ENCODE measurements around the gene SETMAR.

GRCh38 chr3:4326868-4327267, 23.7 kb downstream of the SETMAR start:
- TF ChIP-seq POLR2A (IDR thresholded peaks at IDR 0.05) = no peak
- TF ChIP-seq, protein P1, sequence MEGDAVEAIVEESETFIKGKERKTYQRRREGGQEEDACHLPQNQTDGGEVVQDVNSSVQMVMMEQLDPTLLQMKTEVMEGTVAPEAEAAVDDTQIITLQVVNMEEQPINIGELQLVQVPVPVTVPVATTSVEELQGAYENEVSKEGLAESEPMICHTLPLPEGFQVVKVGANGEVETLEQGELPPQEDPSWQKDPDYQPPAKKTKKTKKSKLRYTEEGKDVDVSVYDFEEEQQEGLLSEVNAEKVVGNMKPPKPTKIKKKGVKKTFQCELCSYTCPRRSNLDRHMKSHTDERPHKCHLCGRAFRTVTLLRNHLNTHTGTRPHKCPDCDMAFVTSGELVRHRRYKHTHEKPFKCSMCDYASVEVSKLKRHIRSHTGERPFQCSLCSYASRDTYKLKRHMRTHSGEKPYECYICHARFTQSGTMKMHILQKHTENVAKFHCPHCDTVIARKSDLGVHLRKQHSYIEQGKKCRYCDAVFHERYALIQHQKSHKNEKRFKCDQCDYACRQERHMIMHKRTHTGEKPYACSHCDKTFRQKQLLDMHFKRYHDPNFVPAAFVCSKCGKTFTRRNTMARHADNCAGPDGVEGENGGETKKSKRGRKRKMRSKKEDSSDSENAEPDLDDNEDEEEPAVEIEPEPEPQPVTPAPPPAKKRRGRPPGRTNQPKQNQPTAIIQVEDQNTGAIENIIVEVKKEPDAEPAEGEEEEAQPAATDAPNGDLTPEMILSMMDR (IDR thresholded peaks at IDR 0.05) = no peak
